ENCODE measurements around the gene DMRTB1.

DNA sequence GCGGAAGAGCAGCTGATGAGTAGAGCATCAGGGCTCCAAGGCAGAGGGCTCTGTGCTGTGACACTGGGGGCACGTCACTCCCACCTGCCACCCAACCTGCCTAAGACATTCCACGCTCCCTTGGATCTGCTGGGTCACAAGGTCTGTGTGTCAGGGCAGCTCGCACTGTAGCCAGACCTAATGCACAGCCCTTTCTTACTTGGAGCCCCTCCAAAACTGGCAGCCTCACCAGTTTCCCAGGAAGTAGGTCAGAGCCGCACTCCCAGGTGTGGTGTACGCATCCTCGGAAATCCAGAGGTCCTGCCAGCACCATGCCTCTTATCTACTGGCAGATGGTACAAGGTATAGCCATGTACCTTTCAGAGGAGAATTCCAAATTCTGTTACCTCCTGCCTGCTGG is 22.3 kb downstream of the DMRTB1 start:
- no peak for TF ChIP-seq CTCF (conservative IDR thresholded peaks at IDR 0.05 in 1 of 2, IDR thresholded peaks at IDR 0.05 in 1 of 2; ENCODE audit: extremely low read depth in 1 of 2, insufficient read depth in 1 of 2, low read depth in 1 of 2, low read length in 2 of 2)
- TF ChIP-seq EZH2 (IDR thresholded peaks at IDR 0.05; ENCODE audit: borderline replicate concordance, low read length): no peak

Measured in mammary epithelial cell (primary cell).